Nephron progenitor cell (in vitro differentiated cells): ENCODE data around the gene YES1.
"Not testable (repeated sequence)": the region's sequence is repeated elsewhere in the genome, so short reads cannot be mapped to it uniquely, and the experiment has no call there.

Experiments
- DNase-seq: peaks from one replicate; pipeline ENCODE4 v3.0.0; 2021
- H3K27ac Mint-ChIP-seq: 2 replicates; pipeline ENCODE4 v1.8.0; 2021; ENCODE audit warnings: mild to moderate bottlenecking, moderate library complexity, mixed read lengths
- H3K27me3 Mint-ChIP-seq: 2 replicates; pipeline ENCODE4 v1.8.0; 2021; ENCODE audit warnings: mild to moderate bottlenecking, low read depth, mixed read lengths; ENCODE audit not compliant: poor library complexity
- H3K36me3 Mint-ChIP-seq: 2 replicates; pipeline ENCODE4 v1.8.0; 2021; ENCODE audit warnings: low read depth, mixed read lengths
- H3K4me1 Mint-ChIP-seq: 2 replicates; pipeline ENCODE4 v1.8.0; 2021; ENCODE audit warnings: mixed read lengths
- H3K4me3 Mint-ChIP-seq: 2 replicates; pipeline ENCODE4 v1.8.0; 2021; ENCODE audit warnings: mild to moderate bottlenecking, moderate library complexity, mixed read lengths
- H3K9me3 Mint-ChIP-seq: 2 replicates; pipeline ENCODE4 v1.8.0; 2021; ENCODE audit warnings: mild to moderate bottlenecking, moderate library complexity, mixed read lengths
- CTCF ChIP-seq: fragments of 200-600 bp; sonication (generic); IDR thresholded peaks from 2 replicates; pipeline ENCODE4 v1.5.0; 2021; ENCODE audit warnings: antibody characterized with exemption

The YES1 gene

GRCh38 chr18:784470-785172 is 27.4 kb downstream of the YES1 start:
- Mint-ChIP-seq H3K4me1 (peaks cover 22% of the 10 kb centered on the region), H3K9me3 (peaks cover 4% of the 10 kb centered on the region), H3K4me3 (no peak overlapping the region), H3K36me3 (peaks cover 18% of the 10 kb centered on the region), H3K27ac (no peak overlapping the region), H3K27me3 (peaks cover 3% of the 10 kb centered on the region)
- TF ChIP-seq CTCF = no peak
- no peak for DNase-seq

GRCh38 chr18:778194-778927 is 33.7 kb downstream of the YES1 start:
- peaks cover 3% of the 10 kb centered on the region for H3K27me3 Mint-ChIP-seq
- DNase-seq = no peak

GRCh38 chr18:777021-777420 is 35.0 kb downstream of the YES1 start:
- no peak for DNase-seq

More at GRCh38 chr18:778194-778927, 33.7 kb downstream of the YES1 start:
- TF ChIP-seq CTCF = no peak
- H3K4me1 Mint-ChIP-seq = peaks cover 32% of the 10 kb centered on the region
- H3K27ac Mint-ChIP-seq = peak overlapping the region; percentile 34
- H3K4me3 Mint-ChIP-seq = no peak overlapping the region
- H3K36me3 Mint-ChIP-seq = peaks cover 17% of the 10 kb centered on the region
- H3K9me3 Mint-ChIP-seq = no peaks in the 10 kb centered on the region

GRCh38 chr18:776044-776443 is 36.0 kb downstream of the YES1 start:
- H3K9me3 Mint-ChIP-seq = not testable (repeated sequence)
- H3K4me1 Mint-ChIP-seq = peaks cover 22% of the 10 kb centered on the region

More at GRCh38 chr18:777021-777420, 35.0 kb downstream of the YES1 start:
- Mint-ChIP-seq H3K9me3 (no peaks in the 10 kb centered on the region), H3K36me3 (peaks cover 22% of the 10 kb centered on the region), H3K4me1 (peaks cover 30% of the 10 kb centered on the region), H3K27ac (no peak overlapping the region), H3K27me3 (no peaks in the 10 kb centered on the region), H3K4me3 (no peak overlapping the region)
- no peak for TF ChIP-seq CTCF

GRCh38 chr18:774811-775210 is 37.2 kb downstream of the YES1 start:
- peaks cover 23% of the 10 kb centered on the region for H3K4me1 Mint-ChIP-seq

More at GRCh38 chr18:776044-776443, 36.0 kb downstream of the YES1 start:
- H3K27me3 Mint-ChIP-seq, DNase-seq, H3K27ac Mint-ChIP-seq, H3K4me3 Mint-ChIP-seq: not testable (repeated sequence)
- peaks cover 23% of the 10 kb centered on the region for H3K36me3 Mint-ChIP-seq

More at GRCh38 chr18:774811-775210, 37.2 kb downstream of the YES1 start:
- no peak overlapping the region for H3K4me3 Mint-ChIP-seq
- no peak overlapping the region for H3K27ac Mint-ChIP-seq
- no peak for DNase-seq
- H3K36me3 Mint-ChIP-seq = peaks cover 32% of the 10 kb centered on the region
- H3K27me3 Mint-ChIP-seq = no peaks in the 10 kb centered on the region
- no peak for TF ChIP-seq CTCF
- H3K9me3 Mint-ChIP-seq = no peaks in the 10 kb centered on the region
